ENCODE results near the gene NRL.

- TF ChIP-seq EZH2 (IDR thresholded peaks at IDR 0.05; ENCODE audit: insufficient read depth, poor library complexity, severe bottlenecking) (no peak), EZH2phosphoT487 (IDR thresholded peaks at IDR 0.05; ENCODE audit: insufficient read depth, low read depth) (no peak)
These were observed 826 bp upstream of the NRL start for GRCh38 chr14:24115422-24116127.
